Lower leg skin (tissue), 4 donors: ENCODE measurements around the gene POP4. TPM values are rescaled to one million over a fixed set of nuclear protein-coding genes. Genes with fewer than 3 reads are reported as not detected.

Experiments
- DNase-seq, 2 donors: peaks; one replicate each; pipeline ENCODE4 v3.0.0-alpha.2; 2019; ENCODE audit warnings: low spot score in 2 of 2
- H3K4me3 ChIP-seq: fragments of 200-600 bp; sonication (generic); 2 replicates; pipeline ENCODE4 v1.5.1; 2017; ENCODE audit warnings: mild to moderate bottlenecking, low read depth; ENCODE audit not compliant: poor library complexity, severe bottlenecking
- POLR2A ChIP-seq, 2 donors: fragments of 450-650 bp; IDR thresholded peaks; one replicate each; pipeline ENCODE4 v1.6.1; 2016 to 2017; ENCODE audit warnings: antibody characterized with exemption in 2 of 2, mild to moderate bottlenecking in 1 of 2, moderate library complexity in 1 of 2
- WGBS, 2 donors: methylation state at CpG; one replicate each; pipeline ENCODE4 v1.1.5; 2018; 5-methylcytosine and 5-hydroxymethylcytosine counted together
- intact Hi-C: fragments of 100-400 bp; cut with DNase I; formaldehyde crosslinking; loops from one replicate; pipeline ENCODE4 v1.15.0; 2023; ENCODE audit warnings: low total_unique reads
- total RNA-seq, 4 donors: library from RNA; depleted of rRNA; stranded (reverse); fragments of >200 nt; gene quantifications; one replicate each; pipeline ENCODE4 v1.1.0, GENCODE V29; 2016
- TF ChIP-seq, protein P1 (sequence below), 3 donors: fragments of 450-650 bp; IDR thresholded peaks; one replicate each; pipeline ENCODE4 v1.5.1; 2016; ENCODE audit warnings: antibody characterized with exemption in 3 of 3, mild to moderate bottlenecking in 3 of 3, moderate library complexity in 2 of 3

Gene POP4
- total RNA-seq, 4 donors from 2014 or later: 33.6 to 53.4 (median 46.4) TPM

DNA sequence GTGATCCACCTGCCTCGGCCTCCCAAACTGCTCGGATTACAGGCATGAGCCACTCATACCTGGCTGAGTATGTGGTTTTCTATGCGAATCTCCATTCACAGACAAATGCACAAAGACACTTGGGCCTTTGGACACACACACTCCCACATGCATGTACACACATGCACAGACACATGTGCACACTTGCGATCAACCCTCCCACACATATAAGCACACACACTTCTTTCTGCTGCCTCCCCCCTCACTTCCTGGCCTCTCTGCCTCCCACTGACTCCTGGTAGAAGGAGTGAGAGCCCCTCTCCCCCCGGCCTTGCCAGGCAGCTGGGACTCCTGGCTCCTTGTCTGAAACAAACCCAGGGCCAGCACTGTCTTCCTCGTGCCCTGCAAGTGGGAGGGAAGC is 29.9 kb downstream of the POP4 start:
- intact Hi-C loops: no loop called here
- TF ChIP-seq, protein P1, sequence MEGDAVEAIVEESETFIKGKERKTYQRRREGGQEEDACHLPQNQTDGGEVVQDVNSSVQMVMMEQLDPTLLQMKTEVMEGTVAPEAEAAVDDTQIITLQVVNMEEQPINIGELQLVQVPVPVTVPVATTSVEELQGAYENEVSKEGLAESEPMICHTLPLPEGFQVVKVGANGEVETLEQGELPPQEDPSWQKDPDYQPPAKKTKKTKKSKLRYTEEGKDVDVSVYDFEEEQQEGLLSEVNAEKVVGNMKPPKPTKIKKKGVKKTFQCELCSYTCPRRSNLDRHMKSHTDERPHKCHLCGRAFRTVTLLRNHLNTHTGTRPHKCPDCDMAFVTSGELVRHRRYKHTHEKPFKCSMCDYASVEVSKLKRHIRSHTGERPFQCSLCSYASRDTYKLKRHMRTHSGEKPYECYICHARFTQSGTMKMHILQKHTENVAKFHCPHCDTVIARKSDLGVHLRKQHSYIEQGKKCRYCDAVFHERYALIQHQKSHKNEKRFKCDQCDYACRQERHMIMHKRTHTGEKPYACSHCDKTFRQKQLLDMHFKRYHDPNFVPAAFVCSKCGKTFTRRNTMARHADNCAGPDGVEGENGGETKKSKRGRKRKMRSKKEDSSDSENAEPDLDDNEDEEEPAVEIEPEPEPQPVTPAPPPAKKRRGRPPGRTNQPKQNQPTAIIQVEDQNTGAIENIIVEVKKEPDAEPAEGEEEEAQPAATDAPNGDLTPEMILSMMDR (IDR thresholded peaks at IDR 0.05): no peak
- no peak for TF ChIP-seq POLR2A (IDR thresholded peaks at IDR 0.05)
- DNase-seq: no peak
- 78 to 79% methylated on average over 6 of the region's 6 CpGs for WGBS, 2 donors
- H3K4me3 ChIP-seq: no peak overlapping the region

DNA sequence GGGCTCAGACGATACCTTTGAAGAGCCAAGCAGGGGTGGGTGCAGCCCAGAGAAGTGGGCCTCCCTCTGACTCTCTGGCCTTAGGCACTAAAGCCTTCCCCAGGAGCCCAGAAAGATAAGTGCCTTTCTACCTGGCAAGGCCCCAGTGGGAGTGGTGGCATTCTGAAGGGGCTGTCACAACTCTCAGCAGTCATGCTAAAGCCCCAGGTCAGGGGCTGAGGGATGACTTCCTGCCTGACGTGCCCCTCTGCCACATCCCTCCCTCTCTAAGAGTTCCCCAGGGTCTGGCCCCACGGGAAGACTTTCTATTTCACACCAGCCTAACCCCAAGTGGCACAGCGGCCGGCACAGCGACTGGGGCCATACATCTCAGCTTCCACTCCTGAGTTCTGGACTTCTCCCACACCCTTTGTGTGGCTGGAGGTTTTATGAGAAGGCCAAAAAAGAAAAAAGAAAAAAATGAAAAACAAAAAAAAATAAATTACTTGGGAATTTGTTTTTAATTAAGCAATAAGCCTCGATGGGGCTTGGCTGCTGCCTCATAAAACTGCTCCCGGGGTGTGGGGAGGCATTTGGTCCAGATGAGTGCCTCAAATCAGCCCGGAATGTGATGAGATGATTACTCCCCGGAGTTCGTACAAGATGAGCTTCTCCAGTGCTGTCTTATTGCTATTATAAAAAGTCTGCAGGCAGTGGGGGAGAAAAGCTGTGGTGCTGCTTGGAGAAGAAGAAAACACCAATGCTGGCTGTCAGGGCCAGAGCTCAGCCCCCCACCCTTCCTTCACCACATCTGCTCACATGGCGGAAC is 30.7 kb downstream of the POP4 start:
- H3K4me3 ChIP-seq: no peak overlapping the region
- DNase-seq: no peak
- TF ChIP-seq POLR2A (IDR thresholded peaks at IDR 0.05): no peak
- TF ChIP-seq, protein P1 (IDR thresholded peaks at IDR 0.05): no peak
- WGBS, 2 donors: 49 to 55% methylated on average over 12 of the region's 12 CpGs
- intact Hi-C loops: no loop called here

DNA sequence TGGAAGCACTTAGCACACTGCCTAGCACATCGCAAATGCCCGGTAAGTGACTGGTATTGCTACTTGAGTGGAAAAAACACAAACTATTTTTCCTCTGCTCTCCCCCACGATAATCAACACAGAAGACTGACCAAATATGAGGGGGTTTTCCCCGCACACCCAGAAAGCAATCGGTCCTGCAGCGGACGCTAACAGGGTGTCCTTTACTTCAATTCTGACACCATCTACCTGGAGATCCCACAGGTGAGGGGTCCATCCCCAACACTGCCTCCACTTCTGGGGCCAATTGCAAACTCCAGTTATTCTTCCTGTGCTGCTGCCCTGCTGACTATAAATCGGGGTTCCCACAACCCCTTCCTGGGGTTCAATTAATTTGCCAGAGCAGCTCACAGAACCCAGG is 33.0 kb downstream of the POP4 start:
- intact Hi-C loops: no loop called here
- TF ChIP-seq, protein P1 (IDR thresholded peaks at IDR 0.05): no peak
- TF ChIP-seq POLR2A (IDR thresholded peaks at IDR 0.05): no peak
- DNase-seq: peak in 1 of 2 donors; percentile 61
- H3K4me3 ChIP-seq: no peak overlapping the region
- WGBS, 2 donors: 92 to 93% methylated on average over 8 of the region's 8 CpGs

DNA sequence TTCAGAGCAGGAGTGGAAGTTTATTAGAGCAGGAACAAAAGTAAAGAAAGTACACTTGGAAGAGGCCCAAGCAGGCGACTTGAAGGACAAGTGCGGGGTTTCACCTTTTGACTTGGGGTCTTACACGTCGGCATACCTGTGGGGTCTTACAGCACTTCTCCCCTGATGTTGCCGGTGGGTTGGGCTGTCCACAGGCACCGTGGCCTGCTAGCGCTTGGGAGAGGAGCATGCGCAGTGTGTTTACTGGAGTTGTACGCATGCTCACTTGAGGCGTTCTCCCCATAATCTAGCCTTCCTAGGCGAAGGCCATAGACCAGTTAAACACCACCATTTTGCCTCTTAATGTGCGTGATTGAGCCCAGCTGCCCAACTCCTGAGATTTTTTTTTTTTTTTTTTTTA is 34.1 kb downstream of the POP4 start:
- H3K4me3 ChIP-seq: no peak overlapping the region
- TF ChIP-seq, protein P1 (IDR thresholded peaks at IDR 0.05): no peak
- no peak for TF ChIP-seq POLR2A (IDR thresholded peaks at IDR 0.05)
- intact Hi-C loops: no loop called here
- DNase-seq: peak in 1 of 2 donors; percentile 37
- whole genome bisulfite sequencing, 2 donors: 90 to 93% methylated on average over 12 of the region's 12 CpGs

DNA sequence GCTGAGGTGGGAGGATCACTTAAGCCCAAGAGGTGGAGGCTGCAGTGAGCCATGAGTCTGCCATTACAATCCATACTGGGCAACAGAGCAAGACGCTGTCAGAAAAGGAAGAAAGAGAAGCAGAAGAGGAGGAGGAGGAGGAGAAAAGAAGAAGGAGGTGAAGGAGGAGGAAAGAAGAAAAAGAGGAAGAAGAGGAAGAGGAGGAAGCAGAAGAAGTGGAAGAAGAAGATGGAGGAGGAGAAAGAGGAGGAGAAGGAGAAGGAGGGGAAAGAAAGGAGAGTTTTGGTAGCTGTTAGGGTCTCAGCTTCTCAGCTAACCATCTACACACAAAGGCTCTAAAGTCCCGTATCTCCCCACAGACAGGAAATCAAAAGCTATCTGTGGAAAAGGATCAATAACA is 35.5 kb downstream of the POP4 start:
- H3K4me3 ChIP-seq: no peak overlapping the region
- no peak for DNase-seq
- TF ChIP-seq, protein P1 (IDR thresholded peaks at IDR 0.05): no peak
- TF ChIP-seq POLR2A (IDR thresholded peaks at IDR 0.05): no peak
- WGBS, 2 donors: 84 to 90% methylated on average over 2 of the region's 2 CpGs
- intact Hi-C loops: no loop called here
